Gastroesophageal sphincter (tissue), 4 donors: ENCODE results near the gene ARPC5. TPM values are rescaled to one million over a fixed set of nuclear protein-coding genes. Genes with fewer than 3 reads are reported as not detected.

ENCODE experiments used
- ATAC-seq: fragments of 150-250 bp; one replicate; pipeline ENCODE4 v1.9.1; 2016; ENCODE audit warnings: mild to moderate bottlenecking, moderate library complexity
- H3K27ac ChIP-seq, 4 donors: fragments of 200-600 bp; sonication (generic) in 3 of 4; 1 replicate in 3 of 4; 2 replicates in 1 of 4; pipeline ENCODE4 v1.5.1; 2016 to 2019
- H3K27me3 ChIP-seq: fragments of 200-600 bp; sonication (generic); one replicate; pipeline ENCODE4 v1.5.1; 2019
- H3K36me3 ChIP-seq, 2 donors: fragments of 200-600 bp; sonication (generic); one replicate each; pipeline ENCODE4 v1.5.1; 2019; ENCODE audit warnings: control low read depth in 1 of 2
- H3K4me1 ChIP-seq, 3 donors: fragments of 200-600 bp; sonication (generic); 1 replicate in 2 of 3; 2 replicates in 1 of 3; pipeline ENCODE4 v1.5.1; 2016 to 2019; ENCODE audit warnings: control low read depth in 2 of 3
- H3K4me3 ChIP-seq, 2 donors: fragments of 200-600 bp; sonication (generic); one replicate each; pipeline ENCODE4 v1.5.1; 2019; ENCODE audit warnings: mild to moderate bottlenecking in 1 of 2, moderate library complexity in 1 of 2
- H3K9me3 ChIP-seq, 3 donors: fragments of 200-600 bp; sonication (generic); one replicate each; pipeline ENCODE4 v1.5.1; 2017 to 2019; ENCODE audit warnings: control low read depth in 2 of 3
- CTCF ChIP-seq, 4 experiments: fragments of 200-600 bp in 2 of 4; fragments of 450-650 bp in 2 of 4; sonication (generic) in 1 of 4; IDR thresholded peaks; one replicate each; pipeline ENCODE4 v1.5.1; 2017 to 2019; ENCODE audit warnings: antibody characterized with exemption in 4 of 4, mild to moderate bottlenecking in 2 of 4, moderate library complexity in 2 of 4
- EP300 ChIP-seq: sonication (generic); formaldehyde crosslinking; IDR thresholded peaks from one replicate; pipeline ENCODE4 v1.6.1; 2017; ENCODE audit warnings: antibody characterized with exemption, mild to moderate bottlenecking
- POLR2A ChIP-seq, 2 donors: fragments of 450-650 bp; IDR thresholded peaks; one replicate each; pipeline ENCODE4 v1.6.1; 2017; ENCODE audit warnings: antibody characterized with exemption in 2 of 2, mild to moderate bottlenecking in 2 of 2, moderate library complexity in 1 of 2
- POLR2AphosphoS5 ChIP-seq: sonication (generic); formaldehyde crosslinking; IDR thresholded peaks from one replicate; pipeline ENCODE4 v1.6.1; 2017; ENCODE audit warnings: antibody characterized with exemption
- WGBS, 2 donors: methylation state at CpG; one replicate each; pipeline ENCODE4 v1.1.5; 2018; ENCODE audit warnings: low coverage in 1 of 2; 5-methylcytosine and 5-hydroxymethylcytosine counted together
- total RNA-seq, 4 donors: library from RNA; depleted of rRNA; stranded (reverse); fragments of >200 nt; gene quantifications; one replicate each; pipeline ENCODE4 v1.1.0, GENCODE V29; 2016

ARPC5 gene
- total RNA-seq, 4 donors from 2014 or later, result 66.8 to 154 (median 87.5) TPM

GRCh38 chr1:183604815-183605214 lies 30.8 kb downstream of the ARPC5 start:
- no peak overlapping the region for H3K27ac ChIP-seq
- WGBS, 2 donors, result 80 to 94% methylated on average over 1 to 5 of the region's 8 CpGs

DNA sequence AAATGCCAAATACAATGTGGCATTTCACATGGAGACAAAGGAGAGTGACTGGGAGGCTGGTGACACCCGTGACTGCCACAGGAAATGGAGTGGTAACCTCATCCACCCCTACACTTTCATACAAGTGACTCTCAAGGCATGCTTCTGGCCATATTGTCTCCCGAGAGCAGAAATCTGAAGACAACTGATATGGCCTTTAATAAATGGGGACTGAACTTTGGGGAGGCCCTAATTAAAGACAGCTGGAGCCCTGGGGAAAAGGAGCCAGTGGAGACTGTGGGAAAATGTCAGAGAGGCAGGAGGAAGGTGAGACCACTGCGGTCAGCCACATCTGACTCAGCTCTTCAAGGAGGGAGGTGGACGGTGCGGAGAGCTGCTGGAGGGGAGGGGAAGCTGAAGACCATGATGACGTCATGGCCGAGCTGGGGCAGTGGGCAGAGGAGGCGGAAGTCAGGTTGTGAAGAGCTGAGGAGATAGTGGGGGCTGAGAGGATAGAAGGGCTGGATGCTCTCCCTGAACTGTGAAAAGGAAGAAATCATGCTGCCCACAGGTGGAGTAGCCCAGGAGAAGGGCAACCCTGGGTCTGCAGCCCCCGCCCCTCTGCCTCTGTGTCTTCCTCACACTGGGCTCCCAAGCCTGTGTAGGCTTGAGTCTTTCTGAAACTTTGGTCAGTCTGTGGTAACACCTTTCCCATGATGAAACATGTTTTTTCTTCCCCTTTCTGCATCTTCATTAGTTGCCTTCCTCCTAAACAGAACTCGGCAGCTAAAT lies 31.4 kb downstream of the ARPC5 start:
- Histone ChIP-seq H3K9me3 (no peaks in the 10 kb centered on the region), H3K4me1 (peaks cover 0 to 14% (median 0%) of the 10 kb centered on the region in 3 donors), H3K4me3 (no peak overlapping the region), H3K36me3 (no peaks in the 10 kb centered on the region), H3K27me3 (no peaks in the 10 kb centered on the region), H3K27ac (peak overlapping the region in 2 of 4 donors; percentile 17 to 37)
- no peak for TF ChIP-seq POLR2AphosphoS5
- no peak for TF ChIP-seq CTCF (IDR thresholded peaks at IDR 0.05)
- no peak for TF ChIP-seq POLR2A (IDR thresholded peaks at IDR 0.05)
- no peak for TF ChIP-seq EP300
- no peak for ATAC-seq
- WGBS, 2 donors, result 62 to 63% methylated on average over 8 to 10 of the region's 10 CpGs

More at GRCh38 chr1:183604815-183605214, 30.8 kb downstream of the ARPC5 start:
- TF ChIP-seq CTCF (IDR thresholded peaks at IDR 0.05) (no peak), POLR2A (IDR thresholded peaks at IDR 0.05) (no peak), EP300 (no peak), POLR2AphosphoS5 (no peak)
- H3K4me1 ChIP-seq, result peaks cover 1 to 20% (median 2%) of the 10 kb centered on the region in 3 donors
- H3K4me3 ChIP-seq, result no peak overlapping the region
- ATAC-seq, result no peak
- H3K27me3 ChIP-seq, result no peaks in the 10 kb centered on the region
- no peaks in the 10 kb centered on the region for H3K36me3 ChIP-seq
- no peaks in the 10 kb centered on the region for H3K9me3 ChIP-seq

DNA sequence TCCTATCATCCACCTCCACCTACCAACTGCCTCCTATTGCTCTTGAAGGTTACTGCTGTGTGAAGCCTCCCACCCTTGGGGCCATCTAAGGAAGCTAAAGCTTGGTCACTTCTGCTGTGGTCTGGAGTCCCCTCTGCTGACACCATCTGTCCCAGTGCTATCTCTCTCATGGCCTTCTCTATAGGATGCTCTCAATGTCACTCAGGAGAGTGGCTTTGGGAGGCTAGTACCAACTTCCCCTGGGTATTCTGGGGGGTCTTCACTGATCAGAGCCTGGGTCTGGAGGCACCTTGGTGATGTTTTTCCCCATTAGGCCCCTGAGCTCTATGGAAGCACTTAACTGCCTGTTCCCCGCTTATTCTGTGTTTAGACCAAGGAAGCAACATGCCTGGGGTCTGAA lies 33.1 kb downstream of the ARPC5 start:
- no peaks in the 10 kb centered on the region for H3K9me3 ChIP-seq

GRCh38 chr1:183600634-183601033 lies 34.9 kb downstream of the ARPC5 start:
- Histone ChIP-seq H3K27me3 (no peaks in the 10 kb centered on the region), H3K36me3 (no peaks in the 10 kb centered on the region), H3K9me3 (no peaks in the 10 kb centered on the region), H3K4me3 (no peak overlapping the region), H3K4me1 (peaks cover 0 to 7% (median 0%) of the 10 kb centered on the region in 3 donors), H3K27ac (no peak overlapping the region)
- WGBS, 2 donors, result 56 to 100% methylated on average over 2 of the region's 3 CpGs
- no peak for TF ChIP-seq POLR2AphosphoS5
- no peak for TF ChIP-seq POLR2A (IDR thresholded peaks at IDR 0.05)
- no peak for TF ChIP-seq EP300
- TF ChIP-seq CTCF (IDR thresholded peaks at IDR 0.05), result no peak
- ATAC-seq, result no peak

More for the DNA sequence above, 33.1 kb downstream of the ARPC5 start:
- TF ChIP-seq POLR2A (IDR thresholded peaks at IDR 0.05) (no peak), POLR2AphosphoS5 (no peak), EP300 (no peak), CTCF (IDR thresholded peaks at IDR 0.05) (no peak)
- Histone ChIP-seq H3K27me3 (no peaks in the 10 kb centered on the region), H3K36me3 (no peaks in the 10 kb centered on the region), H3K4me1 (peaks cover 0 to 7% (median 0%) of the 10 kb centered on the region in 3 donors), H3K4me3 (no peak overlapping the region), H3K27ac (no peak overlapping the region)
- no peak for ATAC-seq
- no CpG with 5 or more reads among the region's 1 CpG for WGBS, 2 donors

GRCh38 chr1:183600136-183600535 lies 35.4 kb downstream of the ARPC5 start:
- no peaks in the 10 kb centered on the region for H3K9me3 ChIP-seq
- H3K36me3 ChIP-seq, result no peaks in the 10 kb centered on the region
- H3K4me3 ChIP-seq, result no peak overlapping the region
- no peaks in the 10 kb centered on the region for H3K27me3 ChIP-seq
- H3K27ac ChIP-seq, result no peak overlapping the region
- TF ChIP-seq POLR2A (IDR thresholded peaks at IDR 0.05), result no peak
- TF ChIP-seq POLR2AphosphoS5, result peak; percentile 53
- H3K4me1 ChIP-seq, result peaks cover 0 to 7% (median 0%) of the 10 kb centered on the region in 3 donors
- ATAC-seq, result peak; percentile 87
- WGBS, 2 donors, result 56% methylated on average over 3 of the region's 3 CpGs; no CpG with 5 or more reads in 1 of the 2 donors
